ENCODE data around the gene DNAJC12.

DNAJC12 gene

GRCh38 chr10:67818323-67818722 lies 19.7 kb downstream of the DNAJC12 start:
- no peak overlapping the region for H3K4me3 ChIP-seq (ENCODE audit: low read depth, low read length)
- no peak for TF ChIP-seq CTCF (IDR thresholded peaks at IDR 0.05; ENCODE audit: low read depth, low read length)

GRCh38 chr10:67816719-67817118 lies 21.3 kb downstream of the DNAJC12 start:
- TF ChIP-seq CTCF (IDR thresholded peaks at IDR 0.05; ENCODE audit: low read depth, low read length), result no peak
- H3K4me3 ChIP-seq (ENCODE audit: low read depth, low read length), result no peak overlapping the region

GRCh38 chr10:67815571-67816059 lies 22.4 kb downstream of the DNAJC12 start:
- H3K4me3 ChIP-seq (ENCODE audit: low read depth, low read length), result no peak overlapping the region
- no peak for TF ChIP-seq CTCF (IDR thresholded peaks at IDR 0.05; ENCODE audit: low read depth, low read length)

GRCh38 chr10:67812007-67812406 lies 26.0 kb downstream of the DNAJC12 start:
- no peak overlapping the region for H3K4me3 ChIP-seq (ENCODE audit: low read depth, low read length)
- no peak for TF ChIP-seq CTCF (IDR thresholded peaks at IDR 0.05; ENCODE audit: low read depth, low read length)

- no peak overlapping the region for H3K4me3 ChIP-seq (ENCODE audit: low read depth, low read length)
- no peak for TF ChIP-seq CTCF (IDR thresholded peaks at IDR 0.05; ENCODE audit: low read depth, low read length)
Measured at GRCh38 chr10:67809107-67809506, 28.9 kb downstream of the DNAJC12 start.

GRCh38 chr10:67808704-67809103 lies 29.3 kb downstream of the DNAJC12 start:
- no peak overlapping the region for H3K4me3 ChIP-seq (ENCODE audit: low read depth, low read length)

More at GRCh38 chr10:67808704-67809103, 29.3 kb downstream of the DNAJC12 start:
- TF ChIP-seq CTCF (IDR thresholded peaks at IDR 0.05; ENCODE audit: low read depth, low read length), result no peak
